Stimulated activated CD8-positive, alpha-beta memory T cell treated with anti-CD3 and anti-CD28 coated beads, Interleukin-7, amount 100 ng/mL, for 1 hour (primary cell): ENCODE results near the gene CHAD.
A peak's percentile ranks its signal among the peaks of the same experiment; 100 is the strongest.
"Not testable (repeated sequence)": the region's sequence is repeated elsewhere in the genome, so short reads cannot be mapped to it uniquely, and the experiment has no call there.

Source experiments
- DNase-seq, 2 donors: peaks; one replicate each; pipeline ENCODE4 v3.0.0-alpha.2; 2020; ENCODE audit warnings: low read depth in 2 of 2

Gene CHAD

GRCh38 chr17:50495217-50495823, 26.6 kb upstream of the CHAD start:
- DNase-seq: no peak

- DNase-seq: no peak
Measured at GRCh38 chr17:50493744-50494143, 25.1 kb upstream of the CHAD start.

GRCh38 chr17:50492214-50492613, 23.5 kb upstream of the CHAD start:
- no peak for DNase-seq

DNA sequence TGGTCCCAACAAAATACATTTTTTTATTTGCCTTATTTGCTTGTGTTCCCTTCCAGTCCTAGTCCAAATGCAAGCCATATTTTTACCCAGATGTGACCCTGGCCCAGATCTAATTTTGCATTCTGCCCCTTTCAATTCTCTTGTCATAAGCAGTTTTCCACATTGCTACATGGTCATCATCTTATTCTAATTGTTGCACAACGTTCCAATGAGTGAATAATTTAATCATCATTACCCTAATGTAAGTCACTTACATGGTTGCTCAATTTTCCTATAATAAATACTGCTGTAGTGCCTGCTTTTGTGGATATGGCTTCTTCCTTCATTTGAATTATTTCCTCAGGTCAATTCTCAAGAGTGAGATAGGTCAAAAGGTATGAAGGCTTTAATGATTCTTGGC, 22.8 kb upstream of the CHAD start:
- no peak for DNase-seq

GRCh38 chr17:50488880-50489279, 20.2 kb upstream of the CHAD start:
- no peak for DNase-seq

- no peak for DNase-seq
Measured at GRCh38 chr17:50487213-50488096, 18.8 kb upstream of the CHAD start.

DNA sequence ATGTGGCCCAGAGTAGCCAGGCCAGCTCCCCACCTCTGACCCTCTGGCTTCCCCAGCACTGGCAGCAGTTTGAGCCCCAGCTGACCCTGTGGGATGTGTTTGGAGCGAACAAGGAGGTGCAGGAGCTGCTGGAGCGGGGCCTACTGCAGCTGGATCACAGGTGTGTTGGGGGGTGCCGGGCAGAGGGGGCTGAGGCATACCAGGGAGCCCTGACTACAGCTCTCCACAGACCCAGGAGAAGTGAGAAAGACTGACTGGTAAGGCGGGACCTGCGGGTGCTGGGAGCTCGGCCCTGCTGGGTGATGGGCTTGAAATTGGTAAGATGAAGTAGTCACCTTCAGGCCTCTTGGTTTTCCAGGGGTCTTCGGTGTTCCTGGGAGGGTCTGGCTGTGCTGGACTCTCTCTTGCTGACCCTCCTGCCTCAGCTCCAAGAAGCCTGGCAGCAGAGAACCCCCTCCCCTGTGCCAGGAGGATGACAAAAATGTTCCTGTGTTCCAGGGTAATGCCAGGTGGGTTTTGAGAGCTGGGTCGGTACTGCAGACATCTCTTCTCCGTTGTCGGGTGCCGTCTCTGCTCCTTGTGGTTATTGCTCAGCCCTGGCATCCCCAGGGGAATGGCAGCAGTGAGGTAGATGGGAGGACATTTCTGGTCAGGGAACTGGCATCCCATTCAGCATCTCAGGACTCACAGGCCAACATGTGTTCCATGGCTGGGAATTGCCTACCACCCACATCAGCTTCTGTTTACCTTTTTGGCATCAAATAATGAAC, 15.9 kb upstream of the CHAD start:
- DNase-seq: no peak

DNA sequence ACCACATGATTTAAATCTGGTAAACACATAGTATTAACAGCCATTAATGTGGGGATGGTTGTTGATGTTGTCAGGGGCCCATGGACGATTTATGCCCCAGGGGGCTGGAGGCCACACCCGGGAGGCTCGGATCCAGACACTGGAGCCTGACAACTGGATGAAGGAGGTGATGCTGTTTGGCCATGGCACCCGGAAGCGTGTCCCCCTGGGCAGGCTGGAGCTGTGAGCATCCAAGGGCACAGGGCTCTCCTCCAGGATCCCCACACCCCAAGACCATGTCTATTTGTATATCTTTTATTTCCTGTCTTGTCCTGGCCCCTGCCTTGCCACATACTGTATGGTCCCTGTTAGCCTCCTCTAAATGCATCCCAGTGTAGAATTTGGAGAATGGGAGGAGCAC, 14.6 kb upstream of the CHAD start:
- no peak for DNase-seq

GRCh38 chr17:50482516-50482915, 13.8 kb upstream of the CHAD start:
- DNase-seq: peak; percentile 17 to 54

DNA sequence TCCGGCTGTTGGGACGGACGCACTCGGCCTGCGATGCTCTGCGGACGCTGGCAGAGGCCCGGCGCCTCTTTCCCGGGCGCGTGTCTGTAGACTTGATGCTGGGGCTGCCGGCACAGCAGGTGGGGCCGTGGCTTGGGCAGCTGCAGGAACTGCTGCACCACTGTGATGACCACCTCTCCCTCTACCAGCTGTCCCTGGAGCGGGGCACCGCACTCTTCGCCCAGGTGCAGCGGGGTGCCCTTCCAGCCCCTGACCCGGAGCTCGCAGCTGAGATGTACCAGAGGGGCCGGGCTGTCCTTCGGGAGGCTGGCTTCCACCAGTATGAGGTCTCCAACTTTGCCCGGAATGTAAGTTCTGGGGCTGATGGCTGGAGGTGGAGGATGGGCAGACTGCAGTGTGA, 13.4 kb upstream of the CHAD start:
- DNase-seq: no peak

- no peak for DNase-seq
Measured at GRCh38 chr17:50481648-50482047, 13.0 kb upstream of the CHAD start.

DNA sequence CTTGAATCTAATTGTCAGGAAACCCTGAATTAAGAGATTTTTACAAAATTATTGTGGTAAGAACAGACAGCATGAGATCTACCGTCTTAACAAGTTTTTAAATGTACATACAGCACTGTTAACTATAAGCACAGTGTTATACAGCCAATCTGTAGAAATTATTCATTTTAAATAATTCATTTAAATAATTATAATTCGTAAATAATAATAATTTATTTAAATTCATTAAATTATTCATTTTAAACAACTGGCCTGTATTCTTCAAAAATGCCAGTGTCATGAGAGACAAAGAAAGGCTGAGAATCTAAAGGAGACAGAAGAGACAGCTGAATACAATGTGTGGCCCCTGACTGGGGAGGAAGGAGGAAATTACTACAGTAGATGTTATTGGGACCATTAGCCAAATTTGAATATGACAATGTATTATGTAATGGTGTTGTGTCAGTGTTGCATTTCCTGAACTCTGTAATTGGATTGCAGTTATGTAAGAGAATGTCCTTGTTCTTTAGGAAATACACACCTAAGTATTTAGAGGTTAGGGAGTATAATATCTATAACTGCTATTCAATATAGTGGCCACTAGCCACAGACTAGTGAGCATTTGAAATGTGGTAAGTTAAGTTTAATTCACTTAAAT, 12.3 kb upstream of the CHAD start:
- DNase-seq: no peak

- DNase-seq: no peak
Measured at GRCh38 chr17:50480142-50480764, 11.6 kb upstream of the CHAD start.

DNA sequence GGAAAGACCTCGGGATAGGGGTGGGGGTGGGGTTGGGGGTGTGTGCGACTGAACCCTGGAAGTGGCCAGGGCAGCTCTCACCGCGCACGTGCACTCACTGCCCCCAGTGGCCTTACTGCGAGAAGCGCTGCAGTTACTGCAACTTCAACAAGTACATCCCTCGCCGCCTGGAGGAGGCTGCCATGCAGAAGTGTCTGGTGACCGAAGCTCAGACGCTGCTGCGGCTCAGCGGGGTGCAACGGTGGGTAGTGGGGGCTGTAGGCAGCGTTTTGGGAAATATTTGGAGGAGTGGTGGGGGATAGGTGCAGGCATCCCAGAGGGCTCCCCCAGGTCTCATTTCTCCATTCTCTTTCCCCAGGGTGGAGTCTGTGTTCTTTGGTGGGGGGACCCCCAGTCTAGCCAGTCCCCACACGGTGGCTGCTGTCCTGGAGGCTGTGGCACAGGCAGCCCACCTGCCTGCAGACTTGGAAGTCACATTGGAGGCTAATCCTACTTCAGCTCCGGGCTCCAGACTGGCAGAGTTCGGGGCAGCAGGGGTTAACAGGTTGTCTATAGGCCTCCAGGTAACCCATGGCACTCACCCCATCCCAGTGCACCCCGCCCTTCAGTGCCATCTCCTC, 11.0 kb upstream of the CHAD start:
- DNase-seq: peak; percentile 14 to 39

GRCh38 chr17:50478391-50479381, 10.0 kb upstream of the CHAD start, which contains the start of gene RSAD1:
Gene RSAD1, plus strand, starts transcription at chr17:50478860. Its CDS starts 25 bp downstream, at chr17:50478885.
- peak; percentile 67 for DNase-seq

DNA sequence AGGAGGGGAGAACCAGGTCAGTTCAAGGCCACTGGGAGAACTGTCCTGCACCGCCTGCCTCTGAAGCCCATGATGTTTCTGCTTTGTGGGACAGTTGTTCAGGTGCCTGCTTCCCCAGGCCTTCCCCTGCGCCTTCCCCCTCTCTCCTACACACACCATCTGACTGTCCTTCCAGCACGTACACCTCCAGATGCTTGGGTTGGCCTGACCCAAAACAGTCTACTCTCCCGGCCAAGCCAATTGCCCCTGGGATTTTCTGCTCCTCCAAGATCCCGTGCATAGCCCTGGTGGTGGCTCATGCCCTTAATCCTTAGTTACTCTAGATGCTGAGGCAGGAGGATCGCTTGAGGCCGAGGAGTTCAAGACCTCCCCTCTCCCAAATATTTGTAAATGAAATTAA, 9.3 kb upstream of the CHAD start:
- no peak for DNase-seq

GRCh38 chr17:50476545-50477315, 8.1 kb upstream of the CHAD start:
- no peak for DNase-seq

GRCh38 chr17:50475775-50476544, 7.3 kb upstream of the CHAD start:
- DNase-seq: not testable (repeated sequence)
